Thymus (tissue), 11 donors: ENCODE results near the gene P2RY2. TPM values are rescaled to one million over a fixed set of nuclear protein-coding genes. Genes with fewer than 3 reads are reported as not detected.

Source experiments
- DNase-seq, 9 donors: peaks; one replicate each; pipeline ENCODE4 v3.0.0-alpha.2; 2013; ENCODE audit warnings: low spot score in 9 of 9, low read depth in 6 of 9, missing footprints in 1 of 9
- H3K27ac ChIP-seq, 2 donors: one replicate each; pipeline ENCODE4 v1.5.1; 2013; ENCODE audit warnings: control low read depth in 1 of 2, low read depth in 1 of 2, low read length in 1 of 2, mild to moderate bottlenecking in 1 of 2, moderate library complexity in 1 of 2
- H3K27me3 ChIP-seq, 2 donors: one replicate each; pipeline ENCODE4 v1.5.1; 2013; ENCODE audit warnings: low read length in 1 of 2; ENCODE audit not compliant: control insufficient read depth in 2 of 2, insufficient read depth in 1 of 2
- H3K36me3 ChIP-seq, 2 donors: one replicate each; pipeline ENCODE4 v1.5.1; 2013; ENCODE audit warnings: low read length in 1 of 2, mild to moderate bottlenecking in 1 of 2, moderate library complexity in 1 of 2; ENCODE audit not compliant: control insufficient read depth in 2 of 2, insufficient read depth in 2 of 2
- H3K4me1 ChIP-seq, 2 donors: one replicate each; pipeline ENCODE4 v1.5.1; 2013; ENCODE audit warnings: low read length in 2 of 2; ENCODE audit not compliant: control insufficient read depth in 2 of 2, insufficient read depth in 2 of 2
- H3K4me3 ChIP-seq, 2 donors: one replicate each; pipeline ENCODE4 v1.5.1; 2013; ENCODE audit warnings: low read length in 2 of 2, control low read depth in 1 of 2, mild to moderate bottlenecking in 1 of 2
- H3K9me3 ChIP-seq, 2 donors: one replicate each; pipeline ENCODE4 v1.5.1; 2013; ENCODE audit warnings: low read length in 1 of 2, mild to moderate bottlenecking in 1 of 2; ENCODE audit not compliant: control insufficient read depth in 2 of 2, insufficient read depth in 1 of 2
- WGBS: extraction: QIAGEN DNeasy Blood & Tissue Kit; methylation state at CpG from one replicate; pipeline ENCODE4 v1.1.7; 2013; 5-methylcytosine and 5-hydroxymethylcytosine counted together
- polyA plus RNA-seq: library from polyadenylated mRNA; stranded (reverse); fragments of 200-250 nt; gene quantifications from one replicate; pipeline ENCODE4 v1.2.3, GENCODE V29; 2013
- total RNA-seq: library from RNA; stranded (reverse); fragments of 120-200 nt; gene quantifications from one replicate; pipeline ENCODE4 v1.2.4, GENCODE V29; 2013
- donor health status: healthy.

The P2RY2 gene
- total and polyA plus RNA-seq, 2 donors: 0.52 to 0.75 TPM

GRCh38 chr11:73186294-73186850 lies 31.7 kb upstream of the P2RY2 start:
- DNase-seq: no peak
- peaks cover 0 to 23% of the 10 kb centered on the region in 2 donors for H3K4me1 ChIP-seq
- H3K27me3 ChIP-seq: no peaks in the 10 kb centered on the region
- H3K9me3 ChIP-seq: no peaks in the 10 kb centered on the region
- WGBS: 79% methylated on average over 10 of the region's 10 CpGs
- no peaks in the 10 kb centered on the region for H3K36me3 ChIP-seq
- H3K27ac ChIP-seq: no peak overlapping the region
- H3K4me3 ChIP-seq: no peak overlapping the region

- no peak overlapping the region for H3K27ac ChIP-seq
- peaks cover 0 to 23% of the 10 kb centered on the region in 2 donors for H3K4me1 ChIP-seq
- no peak for DNase-seq
- 57% methylated on average over 4 of the region's 4 CpGs for WGBS
- no peaks in the 10 kb centered on the region for H3K27me3 ChIP-seq
- H3K9me3 ChIP-seq: no peaks in the 10 kb centered on the region
- no peak overlapping the region for H3K4me3 ChIP-seq
- H3K36me3 ChIP-seq: no peaks in the 10 kb centered on the region
These were observed 31.2 kb upstream of the P2RY2 start for GRCh38 chr11:73186886-73187285.

GRCh38 chr11:73187854-73188253 lies 30.2 kb upstream of the P2RY2 start:
- no peak for DNase-seq
- no peak overlapping the region for H3K4me3 ChIP-seq
- H3K27me3 ChIP-seq: no peaks in the 10 kb centered on the region
- 98% methylated on average over 1 of the region's 1 CpG for WGBS
- peaks cover 0 to 23% of the 10 kb centered on the region in 2 donors for H3K4me1 ChIP-seq
- no peaks in the 10 kb centered on the region for H3K9me3 ChIP-seq
- H3K27ac ChIP-seq: no peak overlapping the region
- no peaks in the 10 kb centered on the region for H3K36me3 ChIP-seq

- no peak for DNase-seq
- 96% methylated on average over 4 of the region's 4 CpGs for WGBS
- no peak overlapping the region for H3K4me3 ChIP-seq
These were observed 29.8 kb upstream of the P2RY2 start for GRCh38 chr11:73188301-73188700.

DNA sequence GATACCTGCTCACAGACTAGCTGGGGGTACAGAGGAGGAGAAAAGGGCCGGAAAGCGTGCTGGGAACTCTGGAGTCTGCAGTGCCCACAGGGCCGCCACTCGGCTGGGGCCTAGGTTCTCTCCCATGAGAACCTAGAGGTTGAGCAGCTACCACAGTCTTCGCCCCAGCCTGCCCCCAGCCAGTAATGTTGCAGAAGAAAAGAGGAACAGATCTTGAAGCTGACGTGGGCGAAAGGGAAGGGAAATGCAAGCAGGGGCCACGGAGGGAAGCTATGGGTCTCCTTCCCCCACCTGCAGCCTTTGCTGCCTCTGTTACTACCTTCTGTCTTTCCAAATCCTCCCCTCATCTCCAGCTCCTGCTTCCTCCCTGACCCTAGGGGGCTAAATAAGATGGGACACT lies 28.8 kb upstream of the P2RY2 start:
- no peaks in the 10 kb centered on the region for H3K9me3 ChIP-seq
- H3K27me3 ChIP-seq: no peaks in the 10 kb centered on the region
- H3K27ac ChIP-seq: peak overlapping the region in 1 of 2 donors; percentile 27
- H3K4me1 ChIP-seq: peaks cover 0 to 23% of the 10 kb centered on the region in 2 donors
- 12% methylated on average over 8 of the region's 8 CpGs for WGBS
- no peaks in the 10 kb centered on the region for H3K36me3 ChIP-seq
- peak in 1 of 9 donors; percentile 38 for DNase-seq
- H3K4me3 ChIP-seq: no peak overlapping the region

More at GRCh38 chr11:73188301-73188700, 29.8 kb upstream of the P2RY2 start:
- no peaks in the 10 kb centered on the region for H3K36me3 ChIP-seq
- H3K9me3 ChIP-seq: no peaks in the 10 kb centered on the region
- no peak overlapping the region for H3K27ac ChIP-seq
- H3K27me3 ChIP-seq: no peaks in the 10 kb centered on the region
- H3K4me1 ChIP-seq: peaks cover 0 to 23% of the 10 kb centered on the region in 2 donors

- Histone ChIP-seq H3K27me3 (no peaks in the 10 kb centered on the region), H3K4me1 (peaks cover 0 to 21% of the 10 kb centered on the region in 2 donors), H3K4me3 (no peak overlapping the region), H3K9me3 (no peaks in the 10 kb centered on the region), H3K36me3 (no peaks in the 10 kb centered on the region), H3K27ac (no peak overlapping the region)
- 73% methylated on average over 5 of the region's 5 CpGs for WGBS
- DNase-seq: no peak
These were observed 28.1 kb upstream of the P2RY2 start for GRCh38 chr11:73189723-73190556.

DNA sequence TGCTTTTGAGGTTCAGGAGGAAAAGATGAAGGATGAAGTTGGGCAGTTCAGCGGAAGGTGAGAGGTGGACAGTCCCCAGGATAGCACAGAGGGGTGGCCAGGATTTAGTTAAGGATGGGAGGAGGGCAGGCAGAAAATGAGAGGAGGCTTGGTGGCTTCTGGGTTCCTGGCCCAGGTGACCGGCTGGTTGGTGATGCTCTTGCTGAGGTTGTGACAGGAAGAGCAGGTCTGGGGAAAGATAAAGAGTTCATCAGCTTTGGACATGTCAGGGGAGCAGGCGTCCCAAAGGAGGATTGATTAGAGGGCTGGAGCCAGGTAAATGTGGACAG lies 27.6 kb upstream of the P2RY2 start:
- no peaks in the 10 kb centered on the region for H3K9me3 ChIP-seq
- H3K27me3 ChIP-seq: no peaks in the 10 kb centered on the region
- peaks cover 0 to 20% of the 10 kb centered on the region in 2 donors for H3K4me1 ChIP-seq
- H3K27ac ChIP-seq: no peak overlapping the region
- no peak overlapping the region for H3K4me3 ChIP-seq
- DNase-seq: no peak
- H3K36me3 ChIP-seq: no peaks in the 10 kb centered on the region
- 97% methylated on average over 3 of the region's 3 CpGs for whole genome bisulfite sequencing

GRCh38 chr11:73191151-73191550 lies 26.9 kb upstream of the P2RY2 start:
- Histone ChIP-seq H3K27ac (no peak overlapping the region), H3K36me3 (no peaks in the 10 kb centered on the region), H3K9me3 (no peaks in the 10 kb centered on the region), H3K4me3 (no peak overlapping the region), H3K27me3 (no peaks in the 10 kb centered on the region), H3K4me1 (peaks cover 0 to 17% of the 10 kb centered on the region in 2 donors)
- 94% methylated on average over 6 of the region's 6 CpGs for WGBS
- DNase-seq: no peak

- DNase-seq: no peak
- Histone ChIP-seq H3K36me3 (no peaks in the 10 kb centered on the region), H3K27me3 (no peaks in the 10 kb centered on the region), H3K27ac (no peak overlapping the region), H3K4me3 (no peak overlapping the region), H3K9me3 (no peaks in the 10 kb centered on the region), H3K4me1 (peaks cover 0 to 14% of the 10 kb centered on the region in 2 donors)
- WGBS: 98% methylated on average over 1 of the region's 1 CpG
These were observed 25.8 kb upstream of the P2RY2 start for GRCh38 chr11:73192272-73192671.
